B cell (primary cell): ENCODE measurements around the gene RAP2A. TPM values are rescaled to one million over a fixed set of nuclear protein-coding genes. Genes with fewer than 3 reads are reported as not detected.

Experiments used
- ATAC-seq: fragments of 200-7000 bp; cut with Tn5 transposase; one replicate; pipeline ENCODE4 v1.10.0; 2021; ENCODE audit warnings: low read depth, mild to moderate bottlenecking, moderate number of reproducible peaks, moderate library complexity
- CTCF ChIA-PET: fragments of 350-600 bp; sonication (Branson Sonifier 250); formaldehyde crosslinking; loops from one replicate; lab custom pipeline; 2021; ENCODE audit warnings: antibody characterized with exemption, inconsistent platforms; lab: Charles Lee
- POLR2A ChIA-PET: fragments of 350-600 bp; sonication (Branson Sonifier 250); formaldehyde crosslinking; loops from one replicate; lab custom pipeline; 2021; ENCODE audit warnings: antibody characterized with exemption; lab: Charles Lee
- DNase-seq: peaks from one replicate; pipeline ENCODE4 v3.0.0; 2013
- H2AFZ ChIP-seq: 2 replicates; pipeline ENCODE4 v1.6.1; 2012; ENCODE audit warnings: mild to moderate bottlenecking, low read depth, low read length; ENCODE audit not compliant: insufficient read depth, poor library complexity, severe bottlenecking
- H3K27ac ChIP-seq, 2 donors: 1 replicate in 1 of 2; 2 replicates in 1 of 2; pipeline ENCODE4 v1.5.1; 2012 to 2013; ENCODE audit warnings: low read length in 2 of 2, mild to moderate bottlenecking in 2 of 2, moderate library complexity in 1 of 2
- H3K27me3 ChIP-seq, 4 experiments: fragments of 200-600 bp in 1 of 4; sonication (generic) in 1 of 4; replicated peaks in 1 of 4; 1 replicate in 2 of 4; 2 replicates in 2 of 4; pipeline versions ENCODE4 v1.6.1 to v1.7.0; 2013 to 2016; ENCODE audit warnings: low read length in 3 of 4, mild to moderate bottlenecking in 2 of 4, mixed read lengths in 1 of 4, moderate library complexity in 1 of 4; ENCODE audit not compliant: insufficient read depth in 4 of 4, control insufficient read depth in 3 of 4; ENCODE audit errors: control extremely low read depth in 1 of 4
- H3K36me3 ChIP-seq, 2 experiments: replicated peaks in 1 of 2; 1 replicate in 1 of 2; 2 replicates in 1 of 2; pipeline versions ENCODE4 v1.6.1 to v1.7.1; 2013; ENCODE audit warnings: low read length in 1 of 2; ENCODE audit not compliant: insufficient read depth in 2 of 2, control insufficient read depth in 1 of 2; ENCODE audit errors: control extremely low read depth in 1 of 2, extremely low read depth in 1 of 2
- H3K4me1 ChIP-seq, 2 donors: fragments of 200-600 bp in 1 of 2; sonication (generic) in 1 of 2; 1 replicate in 1 of 2; 2 replicates in 1 of 2; pipeline versions ENCODE4 v1.5.1 to v1.6.1; 2013 to 2017; ENCODE audit warnings: low read length in 2 of 2; ENCODE audit not compliant: control insufficient read depth in 2 of 2, insufficient read depth in 2 of 2
- H3K4me2 ChIP-seq: replicated peaks from 2 replicates; pipeline ENCODE3; 2012; ENCODE audit warnings: mild to moderate bottlenecking, low read depth, low read length; ENCODE audit not compliant: poor library complexity, severe bottlenecking
- H3K4me3 ChIP-seq, 5 experiments: fragments of 200-600 bp in 1 of 5; sonication (generic) in 1 of 5; 1 replicate in 3 of 5; 2 replicates in 2 of 5; pipeline versions ENCODE4 v1.5.1 to v1.7.0; 2011 to 2016; ENCODE audit warnings: low read length in 4 of 5, mild to moderate bottlenecking in 4 of 5, low read depth in 2 of 5, control low read depth in 1 of 5, moderate library complexity in 1 of 5; ENCODE audit not compliant: insufficient read depth in 1 of 5; ENCODE audit errors: control extremely low read depth in 1 of 5, extremely low read depth in 1 of 5
- H3K79me2 ChIP-seq: fragments of 200-600 bp; sonication (generic); one replicate; pipeline ENCODE4 v1.6.0; 2016; ENCODE audit warnings: low read length; ENCODE audit not compliant: control insufficient read depth, insufficient read depth
- H3K9ac ChIP-seq: fragments of 200-600 bp; sonication (generic); 2 replicates; pipeline ENCODE4 v1.6.1; 2017; ENCODE audit warnings: mild to moderate bottlenecking, low read length, moderate library complexity
- H3K9me3 ChIP-seq, 3 donors: one replicate each; pipeline versions ENCODE4 v1.6.1 to v1.7.1; 2013; ENCODE audit warnings: low read length in 2 of 3; ENCODE audit not compliant: control insufficient read depth in 2 of 3, insufficient read depth in 1 of 3; ENCODE audit errors: control extremely low read depth in 1 of 3
- H4K20me1 ChIP-seq: 2 replicates; pipeline ENCODE4 v1.6.0; 2012; ENCODE audit warnings: mild to moderate bottlenecking, low read length; ENCODE audit not compliant: insufficient read depth, control insufficient read depth, poor library complexity, severe bottlenecking
- H3K27ac Mint-ChIP-seq: one replicate; pipeline ENCODE4 v1.8.0; 2021; ENCODE audit warnings: mixed read lengths
- H3K27me3 Mint-ChIP-seq: one replicate; pipeline ENCODE4 v1.8.0; 2021; ENCODE audit warnings: mixed read lengths
- H3K4me1 Mint-ChIP-seq: one replicate; pipeline ENCODE4 v1.8.0; 2021; ENCODE audit warnings: mixed read lengths
- H3K4me3 Mint-ChIP-seq: one replicate; pipeline ENCODE4 v1.8.0; 2021; ENCODE audit warnings: mixed read lengths
- H3K9me3 Mint-ChIP-seq: one replicate; pipeline ENCODE4 v1.8.0; 2022; ENCODE audit warnings: mixed read lengths; ENCODE audit not compliant: insufficient read depth
- CTCF ChIP-seq: fragments of 200-600 bp; IDR thresholded peaks from one replicate; pipeline ENCODE4 v1.8.0; 2022; ENCODE audit warnings: antibody characterized with exemption, mild to moderate bottlenecking
- EZH2 ChIP-seq: IDR thresholded peaks from 2 replicates; pipeline ENCODE4 v1.6.1; 2012; ENCODE audit warnings: borderline replicate concordance, low read depth, mild to moderate bottlenecking, moderate library complexity, low read length; ENCODE audit not compliant: insufficient read depth, poor library complexity, severe bottlenecking
- WGBS: methylation state at CpG from one replicate; pipeline ENCODE4 v1.1.5; 2013; ENCODE audit warnings: missing lambda C conversion rate; ENCODE audit not compliant: insufficient coverage; 5-methylcytosine and 5-hydroxymethylcytosine counted together
- intact Hi-C: fragments of 100-400 bp; cut with micrococcal nuclease; formaldehyde crosslinking; loops from one replicate; pipeline ENCODE4 v1.10.0; 2022
- polyA plus RNA-seq: library from polyadenylated mRNA; depleted of rRNA; stranded (reverse); fragments of >200 nt; gene quantifications from 2 replicates; pipeline ENCODE4 v1.2.3, GENCODE V29; 2012
- total RNA-seq, 2 donors: library from RNA; stranded (reverse); fragments of 120-200 nt in 1 of 2; gene quantifications; 1 replicate in 1 of 2; 2 replicates in 1 of 2; pipeline versions ENCODE4 v1.2.3 to v1.2.4, GENCODE V29; 2013 to 2022

Gene RAP2A
- total and polyA plus RNA-seq, 2 donors (not counting 1 experiment from before 2014, with no cell fraction given): 2.1 to 24.1 TPM

GRCh38 chr13:97437729-97438128 is 3.8 kb downstream of the RAP2A start:
- no peak overlapping the region for H3K4me2 ChIP-seq
- no CpG with 5 or more reads among the region's 2 CpGs for WGBS
- H3K79me2 ChIP-seq: peaks cover 26% of the 10 kb centered on the region
- ATAC-seq (no peak), DNase-seq (no peak)
- no peak for TF ChIP-seq EZH2
- TF ChIP-seq CTCF: no peak
- ChIA-PET POLR2A (interaction anchor here (0.7 kb wide), 1 partner anchor 10 kb away, joined by 3 read pairs; no protein-coding TSS in a partner anchor), CTCF (no interaction called here)
- H3K36me3 ChIP-seq: no peaks in the 10 kb centered on the region
- Mint-ChIP-seq H3K27me3 (no peaks in the 10 kb centered on the region), H3K4me3 (no peak overlapping the region), H3K9me3 (no peaks in the 10 kb centered on the region), H3K4me1 (peaks cover 26% of the 10 kb centered on the region), H3K27ac (no peak overlapping the region)
- H3K27me3 ChIP-seq: no peaks in the 10 kb centered on the region
- no peak overlapping the region for H3K4me3 ChIP-seq
- H3K9ac ChIP-seq: no peak overlapping the region
- no peak overlapping the region for H3K27ac ChIP-seq
- no peaks in the 10 kb centered on the region for H4K20me1 ChIP-seq
- H2AFZ ChIP-seq: no peak overlapping the region
- no peaks in the 10 kb centered on the region for H3K9me3 ChIP-seq
- intact Hi-C loops: loop anchor here (10.0 kb wide), 1 partner anchor 1067 kb away; no protein-coding TSS in a partner anchor
- peaks cover 5% of the 10 kb centered on the region in 2 donors for H3K4me1 ChIP-seq

DNA sequence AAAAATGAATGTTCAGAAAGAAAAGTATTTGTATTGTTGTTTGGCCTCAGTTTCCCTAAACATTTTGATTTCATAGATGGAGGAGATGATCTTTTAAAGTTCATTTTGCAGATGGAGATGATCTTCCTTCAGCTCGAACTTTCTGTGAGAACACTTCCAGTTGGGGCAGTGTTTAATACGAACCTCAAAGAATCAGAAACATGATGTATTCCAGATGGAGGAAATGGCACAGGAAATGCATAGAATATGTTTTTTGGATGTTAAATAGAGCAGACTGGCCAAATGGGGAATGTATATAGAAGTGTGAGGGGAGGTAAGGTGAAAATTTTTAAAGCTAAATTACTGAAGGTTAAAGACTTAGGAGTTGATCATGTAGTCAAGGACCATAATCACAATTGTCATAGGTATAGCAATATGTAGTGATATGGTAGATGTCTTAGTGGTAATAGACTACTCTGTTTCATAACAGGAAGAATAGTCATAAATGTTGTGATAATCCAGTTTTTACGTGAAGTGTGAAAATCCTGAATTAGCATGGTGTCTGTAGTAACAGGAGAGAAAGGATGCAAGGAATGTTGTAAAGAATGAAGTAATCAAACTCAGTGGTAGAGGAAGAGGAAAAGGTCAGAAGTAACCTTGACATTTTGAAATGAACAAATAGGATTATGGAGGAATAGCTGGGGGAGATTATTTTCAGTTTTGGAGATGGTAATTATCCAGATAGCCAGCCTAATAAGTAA is 5.1 kb downstream of the RAP2A start:
- Histone ChIP-seq H3K36me3 (peaks cover 0 to 1% of the 10 kb centered on the region in 2 experiments), H4K20me1 (no peaks in the 10 kb centered on the region), H3K27me3 (no peaks in the 10 kb centered on the region), H3K4me3 (no peak overlapping the region), H3K9me3 (no peaks in the 10 kb centered on the region), H3K9ac (no peak overlapping the region), H2AFZ (no peak overlapping the region), H3K27ac (no peak overlapping the region), H3K79me2 (peaks cover 26% of the 10 kb centered on the region), H3K4me2 (no peak overlapping the region), H3K4me1 (peaks cover 5% of the 10 kb centered on the region in 2 donors)
- H3K27ac Mint-ChIP-seq: no peak overlapping the region
- no peak for TF ChIP-seq CTCF
- no peak for TF ChIP-seq EZH2
- ChIA-PET POLR2A (no interaction called here), CTCF (no interaction called here)
- 96% methylated on average over 2 of the region's 3 CpGs for WGBS
- intact Hi-C loops: loop anchor here (10.0 kb wide), 1 partner anchor 1066 kb away; no protein-coding TSS in a partner anchor
- no peak for ATAC-seq
- no peaks in the 10 kb centered on the region for H3K27me3 Mint-ChIP-seq
- peaks cover 26% of the 10 kb centered on the region for H3K4me1 Mint-ChIP-seq
- no peak overlapping the region for H3K4me3 Mint-ChIP-seq
- DNase-seq: no peak
- no peaks in the 10 kb centered on the region for H3K9me3 Mint-ChIP-seq
